A549 (cell line): ENCODE results near the gene ANLN.

Source experiments
- CBX2 ChIP-seq: fragments of 200-600 bp; sonication (generic); IDR thresholded peaks from 2 replicates; pipeline ENCODE4 v1.6.1; 2016; ENCODE audit warnings: low read depth, mild to moderate bottlenecking, borderline replicate concordance
- GATA3 ChIP-seq: IDR thresholded peaks from 2 replicates; pipeline ENCODE4 v1.6.1; 2012; ENCODE audit warnings: borderline replicate concordance
- JUN ChIP-seq, 2 experiments: fragments of >200 bp; sonication (Bioruptor Twin); formaldehyde crosslinking; IDR thresholded peaks; 2 replicates in 1 of 2; 3 replicates in 1 of 2; pipeline ENCODE4 v1.6.1; 2016 to 2017
- KDM5A ChIP-seq: fragments of 200-600 bp; sonication (generic); IDR thresholded peaks from 2 replicates; pipeline ENCODE4 v1.6.1; 2016; ENCODE audit warnings: antibody characterized with exemption, mild to moderate bottlenecking
- MAX ChIP-seq: IDR thresholded peaks from 2 replicates; pipeline ENCODE4 v1.6.1; 2012
- SMC3 ChIP-seq: fragments of >200 bp; sonication (Bioruptor Twin); formaldehyde crosslinking; IDR thresholded peaks from 3 replicates; pipeline ENCODE4 v1.6.1; 2018; ENCODE audit warnings: inconsistent platforms
- SREBF2 ChIP-seq: fragments of 450-650 bp; IDR thresholded peaks from 2 replicates; pipeline ENCODE4 v1.6.1; 2014; ENCODE audit warnings: mild to moderate bottlenecking, moderate library complexity
- ZFP36 ChIP-seq: fragments of 450-650 bp; IDR thresholded peaks from 2 replicates; pipeline ENCODE4 v1.6.1; 2014; ENCODE audit warnings: borderline replicate concordance; ENCODE audit not compliant: partially characterized antibody
- TF ChIP-seq, protein P1 (sequence below): fragments of >200 bp; sonication (Bioruptor Twin); formaldehyde crosslinking; IDR thresholded peaks from 3 replicates; pipeline ENCODE4 v1.6.1; 2016
- TF ChIP-seq, protein P2 (sequence below): fragments of >200 bp; sonication (Bioruptor Twin); formaldehyde crosslinking; IDR thresholded peaks from 3 replicates; pipeline ENCODE4 v1.5.1; 2016
- TF ChIP-seq, protein P3 (sequence below): fragments of 200-600 bp; sonication (generic); IDR thresholded peaks from 2 replicates; pipeline ENCODE4 v1.6.1; 2016; ENCODE audit warnings: antibody characterized with exemption, mild to moderate bottlenecking, moderate library complexity

- no peak for TF ChIP-seq GATA3
- TF ChIP-seq CBX2: no peak
- TF ChIP-seq, protein P1, sequence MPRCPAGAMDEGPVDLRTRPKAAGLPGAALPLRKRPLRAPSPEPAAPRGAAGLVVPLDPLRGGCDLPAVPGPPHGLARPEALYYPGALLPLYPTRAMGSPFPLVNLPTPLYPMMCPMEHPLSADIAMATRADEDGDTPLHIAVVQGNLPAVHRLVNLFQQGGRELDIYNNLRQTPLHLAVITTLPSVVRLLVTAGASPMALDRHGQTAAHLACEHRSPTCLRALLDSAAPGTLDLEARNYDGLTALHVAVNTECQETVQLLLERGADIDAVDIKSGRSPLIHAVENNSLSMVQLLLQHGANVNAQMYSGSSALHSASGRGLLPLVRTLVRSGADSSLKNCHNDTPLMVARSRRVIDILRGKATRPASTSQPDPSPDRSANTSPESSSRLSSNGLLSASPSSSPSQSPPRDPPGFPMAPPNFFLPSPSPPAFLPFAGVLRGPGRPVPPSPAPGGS: no peak
- TF ChIP-seq SMC3: no peak
- TF ChIP-seq, protein P2, sequence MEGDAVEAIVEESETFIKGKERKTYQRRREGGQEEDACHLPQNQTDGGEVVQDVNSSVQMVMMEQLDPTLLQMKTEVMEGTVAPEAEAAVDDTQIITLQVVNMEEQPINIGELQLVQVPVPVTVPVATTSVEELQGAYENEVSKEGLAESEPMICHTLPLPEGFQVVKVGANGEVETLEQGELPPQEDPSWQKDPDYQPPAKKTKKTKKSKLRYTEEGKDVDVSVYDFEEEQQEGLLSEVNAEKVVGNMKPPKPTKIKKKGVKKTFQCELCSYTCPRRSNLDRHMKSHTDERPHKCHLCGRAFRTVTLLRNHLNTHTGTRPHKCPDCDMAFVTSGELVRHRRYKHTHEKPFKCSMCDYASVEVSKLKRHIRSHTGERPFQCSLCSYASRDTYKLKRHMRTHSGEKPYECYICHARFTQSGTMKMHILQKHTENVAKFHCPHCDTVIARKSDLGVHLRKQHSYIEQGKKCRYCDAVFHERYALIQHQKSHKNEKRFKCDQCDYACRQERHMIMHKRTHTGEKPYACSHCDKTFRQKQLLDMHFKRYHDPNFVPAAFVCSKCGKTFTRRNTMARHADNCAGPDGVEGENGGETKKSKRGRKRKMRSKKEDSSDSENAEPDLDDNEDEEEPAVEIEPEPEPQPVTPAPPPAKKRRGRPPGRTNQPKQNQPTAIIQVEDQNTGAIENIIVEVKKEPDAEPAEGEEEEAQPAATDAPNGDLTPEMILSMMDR: no peak
- TF ChIP-seq ZFP36: no peak
- no peak for TF ChIP-seq JUN (IDR thresholded peaks at IDR 0.05)
- TF ChIP-seq SREBF2: no peak
- no peak for TF ChIP-seq KDM5A
- TF ChIP-seq, protein P3, sequence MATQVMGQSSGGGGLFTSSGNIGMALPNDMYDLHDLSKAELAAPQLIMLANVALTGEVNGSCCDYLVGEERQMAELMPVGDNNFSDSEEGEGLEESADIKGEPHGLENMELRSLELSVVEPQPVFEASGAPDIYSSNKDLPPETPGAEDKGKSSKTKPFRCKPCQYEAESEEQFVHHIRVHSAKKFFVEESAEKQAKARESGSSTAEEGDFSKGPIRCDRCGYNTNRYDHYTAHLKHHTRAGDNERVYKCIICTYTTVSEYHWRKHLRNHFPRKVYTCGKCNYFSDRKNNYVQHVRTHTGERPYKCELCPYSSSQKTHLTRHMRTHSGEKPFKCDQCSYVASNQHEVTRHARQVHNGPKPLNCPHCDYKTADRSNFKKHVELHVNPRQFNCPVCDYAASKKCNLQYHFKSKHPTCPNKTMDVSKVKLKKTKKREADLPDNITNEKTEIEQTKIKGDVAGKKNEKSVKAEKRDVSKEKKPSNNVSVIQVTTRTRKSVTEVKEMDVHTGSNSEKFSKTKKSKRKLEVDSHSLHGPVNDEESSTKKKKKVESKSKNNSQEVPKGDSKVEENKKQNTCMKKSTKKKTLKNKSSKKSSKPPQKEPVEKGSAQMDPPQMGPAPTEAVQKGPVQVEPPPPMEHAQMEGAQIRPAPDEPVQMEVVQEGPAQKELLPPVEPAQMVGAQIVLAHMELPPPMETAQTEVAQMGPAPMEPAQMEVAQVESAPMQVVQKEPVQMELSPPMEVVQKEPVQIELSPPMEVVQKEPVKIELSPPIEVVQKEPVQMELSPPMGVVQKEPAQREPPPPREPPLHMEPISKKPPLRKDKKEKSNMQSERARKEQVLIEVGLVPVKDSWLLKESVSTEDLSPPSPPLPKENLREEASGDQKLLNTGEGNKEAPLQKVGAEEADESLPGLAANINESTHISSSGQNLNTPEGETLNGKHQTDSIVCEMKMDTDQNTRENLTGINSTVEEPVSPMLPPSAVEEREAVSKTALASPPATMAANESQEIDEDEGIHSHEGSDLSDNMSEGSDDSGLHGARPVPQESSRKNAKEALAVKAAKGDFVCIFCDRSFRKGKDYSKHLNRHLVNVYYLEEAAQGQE: no peak
- no peak for TF ChIP-seq MAX
These were observed 45.0 kb upstream of the ANLN start for GRCh38 chr7:36344622-36345021.
